K562 (cell line): ENCODE results near the gene BOLA3. TPM values are rescaled to one million over a fixed set of nuclear protein-coding genes. Genes with fewer than 3 reads are reported as not detected.
"Not testable (repeated sequence)": the region's sequence is repeated elsewhere in the genome, so short reads cannot be mapped to it uniquely, and the experiment has no call there.

Experiments used
- ATAC-seq: fragments of 200-7000 bp; cut with Tn5 transposase; 3 replicates; pipeline ENCODE4 v1.9.1; 2020; ENCODE audit warnings: moderate library complexity
- BruUV-seq: library from RNA; stranded (reverse); fragments of 400-500 nt; replicated peaks from 2 replicates; lab custom pipeline; 2021; lab: Mats Ljungman, UMichigan
- CTCF ChIA-PET: fragments of 300-600 bp; formaldehyde crosslinking; extraction: SDS; loops from one replicate; lab custom pipeline; 2021; ENCODE audit warnings: low intra/inter-chr PET ratio; lab: Yijun Ruan, JAX
- POLR2A ChIA-PET: fragments of 300-600, 350-650 bp; sonication (Branson Sonifier 250); formaldehyde crosslinking; extraction: SDS; loops from one replicate; lab custom pipeline; 2021; ENCODE audit warnings: antibody characterized with exemption, inconsistent platforms; lab: Yijun Ruan, JAX
- DNase-seq, 4 experiments: peaks; one replicate each; pipeline versions ENCODE4 v3.0.0 to v3.0.0-alpha.2; 2011 to 2018; ENCODE audit warnings: low spot score in 3 of 4, mixed read lengths in 3 of 4; ENCODE audit errors: extremely low read depth in 1 of 4
- FAIRE-seq: peaks from 2 replicates; lab custom pipeline; 2011; peaks lifted over from hg19 to GRCh38; lab: Jason Lieb, UNC
- H2AFZ ChIP-seq: 2 replicates; pipeline ENCODE4 v1.6.0; 2011; ENCODE audit warnings: low read depth, low read length, control low read depth, inconsistent platforms
- H3K27ac ChIP-seq: fragments of 200-600 bp; 3 replicates; pipeline ENCODE4 v1.8.0; 2011; ENCODE audit warnings: low read depth, mild to moderate bottlenecking, control low read depth, inconsistent platforms, low read length, moderate library complexity, mixed read lengths; ENCODE audit errors: extremely low read depth
- H3K27me3 ChIP-seq, 2 experiments: fragments of 300-600 bp in 1 of 2; 2 replicates in 1 of 2; 3 replicates in 1 of 2; pipeline versions ENCODE4 v1.6.0 to v1.8.0; 2011; ENCODE audit warnings: inconsistent platforms in 2 of 2, low read length in 2 of 2, mild to moderate bottlenecking in 1 of 2, mixed read lengths in 1 of 2, moderate library complexity in 1 of 2; ENCODE audit not compliant: control insufficient read depth in 2 of 2, insufficient read depth in 2 of 2
- H3K36me3 ChIP-seq: fragments of 300-600 bp; 3 replicates; pipeline ENCODE4 v1.8.0; 2011; ENCODE audit warnings: mild to moderate bottlenecking, low read length, inconsistent platforms; ENCODE audit not compliant: control insufficient read depth, insufficient read depth
- H3K4me1 ChIP-seq, 2 experiments: fragments of 200-600 bp in 1 of 2; replicated peaks in 1 of 2; 2 replicates in 1 of 2; 3 replicates in 1 of 2; pipeline versions ENCODE4 v1.5.1 to v1.8.0; 2011; ENCODE audit warnings: inconsistent platforms in 2 of 2, low read length in 2 of 2, mild to moderate bottlenecking in 1 of 2, mixed read lengths in 1 of 2, moderate library complexity in 1 of 2; ENCODE audit not compliant: control insufficient read depth in 2 of 2, insufficient read depth in 2 of 2
- H3K4me2 ChIP-seq: 2 replicates; pipeline ENCODE4 v1.6.1; 2011; ENCODE audit warnings: low read length, control low read depth, inconsistent platforms, mixed read lengths; ENCODE audit not compliant: insufficient read depth
- H3K4me3 ChIP-seq: fragments of 200-600 bp; sonication (generic), shearing (Covaris generic); 2 replicates; pipeline ENCODE4 v1.5.1; 2016; ENCODE audit warnings: control low read depth, inconsistent platforms
- H3K79me2 ChIP-seq: fragments of 200-600 bp; 3 replicates; pipeline ENCODE4 v1.8.0; 2011; ENCODE audit warnings: low read length, inconsistent platforms; ENCODE audit not compliant: control insufficient read depth, insufficient read depth
- H3K9ac ChIP-seq, 2 experiments: 2 replicates each; pipeline versions ENCODE4 v1.6.0 to v1.6.1; 2011; ENCODE audit warnings: low read depth in 2 of 2, low read length in 2 of 2, control low read depth in 1 of 2, inconsistent platforms in 1 of 2, mild to moderate bottlenecking in 1 of 2, mixed read lengths in 1 of 2; ENCODE audit not compliant: insufficient read depth in 1 of 2
- H3K9me1 ChIP-seq: one replicate; pipeline ENCODE4 v1.6.0; 2011; ENCODE audit warnings: inconsistent platforms, mild to moderate bottlenecking, low read length, moderate library complexity; ENCODE audit not compliant: control insufficient read depth, insufficient read depth
- H3K9me3 ChIP-seq: replicated peaks from 2 replicates; pipeline ENCODE4 v1.5.1; 2011; ENCODE audit warnings: low read depth, low read length, inconsistent platforms; ENCODE audit not compliant: control insufficient read depth, insufficient read depth
- H4K20me1 ChIP-seq: replicated peaks from 2 replicates; pipeline ENCODE4 v1.6.1; 2011; ENCODE audit warnings: low read length, inconsistent platforms, mixed read lengths; ENCODE audit not compliant: control insufficient read depth, insufficient read depth
- HDGF ChIP-seq: fragments of 450-650 bp; IDR thresholded peaks from 2 replicates; pipeline ENCODE4 v1.6.1; 2016
- WGBS: fragments of 100-300 bp; shearing (Covaris generic); methylation state at CpG from one replicate; pipeline ENCODE4 v1.1.6; 2016; ENCODE audit warnings: low coverage, mixed read lengths; ENCODE audit not compliant: insufficient coverage; ENCODE audit errors: missing lambda C conversion rate; 5-methylcytosine and 5-hydroxymethylcytosine counted together
- in situ Hi-C: fragments of 300-500 bp; cut with MboI; formaldehyde crosslinking; loops from 4 replicates; pipeline ENCODE4 v1.15.0; 2018; ENCODE audit warnings: inconsistent platforms, mixed read lengths
- intact Hi-C: fragments of 100-400 bp; cut with micrococcal nuclease; formaldehyde crosslinking; loops from 2 replicates; pipeline ENCODE4 v1.14.2; 2022
- polyA plus RNA-seq, 8 experiments: library from polyadenylated mRNA; depleted of rRNA in 4 of 8; stranded (reverse) in 5 of 8; unstranded in 3 of 8; fragments of >200 nt; fragmentation: Nextera tagmentation in 2 of 8; fragmentation: Illumina TruSeq in 1 of 8; extraction: Ambion mirVana in 2 of 8; extraction: Trizol in 1 of 8; gene quantifications; 2 replicates each; pipeline versions ENCODE4 v1.2.1 to v1.2.3, GENCODE V29; 2011 to 2014; ENCODE audit warnings: inconsistent platforms in 1 of 8, missing spikeins in 1 of 8
- total RNA-seq, 7 experiments: library from RNA; depleted of rRNA in 6 of 7; stranded (reverse); fragments of >200 nt in 6 of 7; fragmentation: Illumina TruSeq in 2 of 7; extraction: Trizol in 2 of 7; gene quantifications; 2 replicates each; pipeline versions ENCODE4 v1.2.1 to v1.2.3, GENCODE V29; 2011 to 2021; ENCODE audit warnings: low replicate concordance in 1 of 7
- TF ChIP-seq, protein P1 (sequence below): fragments of 250-450 bp; sonication (Bioruptor Pico); IDR thresholded peaks from 2 replicates; pipeline ENCODE4 v1.4.0; 2020; ENCODE audit warnings: borderline replicate concordance

The BOLA3 gene
- total and polyA plus RNA-seq, 9 of the 15 experiments (the other 6 are each of a cell fraction or from before 2014, with no cell fraction given): 149 to 619 (median 255) TPM

DNA sequence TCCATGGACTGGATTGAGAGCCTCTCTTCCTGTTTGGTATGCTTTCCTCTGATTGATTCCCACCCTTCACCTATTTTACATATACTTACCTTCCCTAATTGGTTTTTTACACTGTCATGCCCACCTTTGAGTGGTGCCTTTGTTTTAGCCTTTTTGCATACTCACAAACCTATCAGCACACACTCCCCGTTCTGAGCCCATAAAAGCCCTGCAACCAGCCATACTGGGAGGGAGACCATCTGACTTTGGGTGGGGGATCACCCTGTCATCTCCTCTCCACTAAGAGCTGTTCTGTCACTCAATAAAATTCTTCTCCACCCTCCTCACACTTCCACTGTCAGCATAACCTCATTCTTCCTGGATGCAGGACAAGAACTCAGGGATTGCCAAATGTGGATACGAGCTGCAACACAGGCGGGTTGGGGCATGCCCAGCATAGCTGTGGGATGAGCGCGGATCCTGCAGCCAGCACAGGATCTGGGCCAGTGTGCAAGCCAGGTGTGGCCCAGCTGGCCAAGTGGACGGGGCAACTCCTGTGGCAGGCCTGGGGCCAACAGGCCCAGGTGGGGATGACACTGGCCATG, 40.4 kb upstream of the BOLA3 start:
- in situ Hi-C loops: no loop called here
- peak; percentile 38; the same call in 1 of the 2 replicates for TF ChIP-seq HDGF
- TF ChIP-seq, protein P1, sequence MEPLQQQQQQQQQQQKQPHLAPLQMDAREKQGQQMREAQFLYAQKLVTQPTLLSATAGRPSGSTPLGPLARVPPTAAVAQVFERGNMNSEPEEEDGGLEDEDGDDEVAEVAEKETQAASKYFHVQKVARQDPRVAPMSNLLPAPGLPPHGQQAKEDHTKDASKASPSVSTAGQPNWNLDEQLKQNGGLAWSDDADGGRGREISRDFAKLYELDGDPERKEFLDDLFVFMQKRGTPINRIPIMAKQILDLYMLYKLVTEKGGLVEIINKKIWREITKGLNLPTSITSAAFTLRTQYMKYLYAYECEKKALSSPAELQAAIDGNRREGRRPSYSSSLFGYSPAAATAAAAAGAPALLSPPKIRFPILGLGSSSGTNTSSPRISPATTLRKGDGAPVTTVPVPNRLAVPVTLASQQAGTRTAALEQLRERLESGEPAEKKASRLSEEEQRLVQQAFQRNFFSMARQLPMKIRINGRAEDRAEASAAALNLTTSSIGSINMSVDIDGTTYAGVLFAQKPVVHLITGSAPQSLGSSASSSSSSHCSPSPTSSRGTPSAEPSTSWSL: no peak
- Histone ChIP-seq H3K4me2 (no peak overlapping the region), H3K27me3 (no peaks in the 10 kb centered on the region), H3K9ac (peak overlapping the region in 1 of 2 experiments; percentile 63; a peak in 2 of 4 replicates), H3K9me3 (no peaks in the 10 kb centered on the region), H3K9me1 (no peaks in the 10 kb centered on the region), H3K27ac (peak overlapping the region; percentile 19; the same call in 1 of the 3 replicates), H2AFZ (peak overlapping the region; percentile 64; the same call in 1 of the 2 replicates), H3K4me1 (peaks cover 11 to 16% of the 10 kb centered on the region in 2 experiments; a peak in 4 of 5 replicates), H4K20me1 (no peaks in the 10 kb centered on the region), H3K4me3 (no peak overlapping the region), H3K79me2 (no peaks in the 10 kb centered on the region), H3K36me3 (no peaks in the 10 kb centered on the region)
- DNase-seq (no peak), FAIRE-seq (no peak), ATAC-seq (no peak)
- 76% methylated on average over 4 of the region's 6 CpGs for WGBS
- BruUV-seq: no TSS peak
- intact Hi-C loops: no loop called here
- CTCF ChIA-PET: no interaction called here
- POLR2A ChIA-PET: interaction anchor here (0.9 to 4.8 kb wide), 4 partner anchors 9 to 16 kb away, joined by 3 to 38 read pairs (median 5); partner anchors contain the start of genes MOB1A and MTHFD2

DNA sequence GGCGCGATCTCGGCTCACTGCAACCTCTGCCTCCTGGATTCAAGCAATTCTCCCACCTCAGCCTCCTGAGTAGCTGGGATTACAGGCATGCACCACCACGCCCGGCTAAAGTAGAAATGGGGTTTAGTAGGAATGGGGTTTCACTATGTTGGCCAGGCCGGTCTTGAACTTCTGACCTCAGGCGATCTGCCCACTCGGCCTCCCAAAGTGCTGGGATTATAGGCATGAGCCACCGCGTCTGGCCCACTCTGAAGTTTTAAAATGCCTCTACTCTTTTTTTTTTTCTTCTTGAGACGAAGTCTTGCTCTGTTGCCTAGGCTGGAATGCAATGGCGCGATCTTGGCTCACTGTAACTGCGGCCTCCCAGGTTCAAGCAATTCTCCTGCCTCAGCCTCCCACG, 39.0 kb upstream of the BOLA3 start:
- H4K20me1 ChIP-seq, H3K4me3 ChIP-seq, FAIRE-seq, H3K79me2 ChIP-seq, in situ Hi-C loops, ATAC-seq, H3K36me3 ChIP-seq, CTCF ChIA-PET, DNase-seq, H3K9me1 ChIP-seq, H3K9me3 ChIP-seq, BruUV-seq, H3K27me3 ChIP-seq: not testable (repeated sequence)
- H2AFZ ChIP-seq: peak overlapping the region; percentile 96
- H3K4me1 ChIP-seq: peaks cover 16 to 20% of the 10 kb centered on the region in 2 experiments
- POLR2A ChIA-PET: interaction anchor here (1.3 to 4.8 kb wide), 2 partner anchors 11 to 19 kb away, joined by 4 to 38 read pairs; partner anchors contain the start of gene MTHFD2
- peak overlapping the region; percentile 55 to 68; a peak in 3 of 4 replicates for H3K9ac ChIP-seq
- peak overlapping the region; percentile 87 for H3K27ac ChIP-seq
- H3K4me2 ChIP-seq: peak overlapping the region; percentile 70; the same call in 1 of the 2 replicates
- intact Hi-C loops: loop anchor here (1.0 kb wide), 1 partner anchor 12 kb away; the partner anchor contains the start of gene MTHFD2
- 94% methylated on average over 11 of the region's 15 CpGs for WGBS
